GM23338 (cell line): ENCODE data around the gene PTPRC. TPM values are rescaled to one million over a fixed set of nuclear protein-coding genes. Genes with fewer than 3 reads are reported as not detected.

Experiments used
- ATAC-seq: fragments of 200-7000 bp; cut with Tn5 transposase; 3 replicates; pipeline ENCODE4 v1.9.1; 2020
- DNase-seq: peaks from one replicate; pipeline ENCODE4 v3.0.0-alpha.2; 2015; ENCODE audit warnings: low spot score
- H2AFZ ChIP-seq: fragments of 200-600 bp; sonication (generic); 2 replicates; pipeline ENCODE4 v1.8.0; 2016; ENCODE audit warnings: antibody characterized with exemption, mild to moderate bottlenecking, moderate library complexity
- H3F3A ChIP-seq: fragments of 200-600 bp; sonication (generic); replicated peaks from 2 replicates; pipeline ENCODE4 v1.8.0; 2017; ENCODE audit warnings: antibody characterized with exemption, mixed run types, low read depth
- H3K27ac ChIP-seq: fragments of 200-600 bp; sonication (generic); 2 replicates; pipeline ENCODE4 v1.6.1; 2016; ENCODE audit warnings: low read depth
- H3K27me3 ChIP-seq: fragments of 200-600 bp; sonication (generic); 2 replicates; pipeline ENCODE4 v1.8.0; 2016; ENCODE audit warnings: mild to moderate bottlenecking, mixed run types, moderate library complexity; ENCODE audit not compliant: insufficient read depth
- H3K36me3 ChIP-seq: fragments of 200-600 bp; sonication (generic); 2 replicates; pipeline ENCODE4 v1.8.0; 2016; ENCODE audit warnings: mild to moderate bottlenecking; ENCODE audit not compliant: insufficient read depth
- H3K4me1 ChIP-seq: fragments of 200-600 bp; sonication (generic); 2 replicates; pipeline ENCODE4 v1.8.0; 2016; ENCODE audit warnings: mild to moderate bottlenecking, moderate library complexity; ENCODE audit not compliant: insufficient read depth
- H3K4me2 ChIP-seq: fragments of 200-600 bp; sonication (generic); 2 replicates; pipeline ENCODE4 v1.7.1; 2017; ENCODE audit warnings: mixed run types
- H3K4me3 ChIP-seq: fragments of 200-600 bp; sonication (generic); 2 replicates; pipeline ENCODE4 v1.6.1; 2016; ENCODE audit warnings: mixed run types
- H3K79me2 ChIP-seq: fragments of 200-600 bp; sonication (generic); replicated peaks from 2 replicates; pipeline ENCODE4 v1.8.0; 2017; ENCODE audit warnings: mild to moderate bottlenecking; ENCODE audit not compliant: insufficient read depth
- H3K9me2 ChIP-seq: fragments of 200-600 bp; sonication (generic); 2 replicates; pipeline ENCODE4 v1.8.0; 2017; ENCODE audit not compliant: insufficient read depth
- H4K20me1 ChIP-seq: fragments of 200-600 bp; sonication (generic); replicated peaks from 2 replicates; pipeline ENCODE4 v1.8.0; 2017; ENCODE audit warnings: mild to moderate bottlenecking; ENCODE audit not compliant: insufficient read depth
- H3K27ac Mint-ChIP-seq: 2 replicates; pipeline ENCODE4 v1.8.0; 2020; ENCODE audit warnings: inconsistent platforms, mild to moderate bottlenecking, moderate library complexity, mixed read lengths
- H3K27me3 Mint-ChIP-seq: 3 replicates; pipeline ENCODE4 v1.8.0; 2022; ENCODE audit warnings: low read depth, mild to moderate bottlenecking, moderate library complexity, mixed read lengths, inconsistent platforms; ENCODE audit not compliant: insufficient read depth, poor library complexity
- H3K36me3 Mint-ChIP-seq: 3 replicates; pipeline ENCODE4 v1.8.0; 2021; ENCODE audit warnings: low read depth, mild to moderate bottlenecking, inconsistent platforms, moderate library complexity, mixed read lengths
- H3K4me1 Mint-ChIP-seq: 3 replicates; pipeline ENCODE4 v1.8.0; 2020; ENCODE audit warnings: mild to moderate bottlenecking, inconsistent platforms, mixed read lengths
- H3K4me3 Mint-ChIP-seq: 3 replicates; pipeline ENCODE4 v1.8.0; 2021; ENCODE audit warnings: moderate library complexity, mild to moderate bottlenecking, inconsistent platforms, mixed read lengths
- H3K9me3 Mint-ChIP-seq: 3 replicates; pipeline ENCODE4 v1.8.0; 2020; ENCODE audit warnings: moderate library complexity, mild to moderate bottlenecking, inconsistent platforms, mixed read lengths
- CREB1 ChIP-seq: fragments of 250-450 bp; sonication (Bioruptor Pico); IDR thresholded peaks from 2 replicates; pipeline ENCODE4 v1.5.0; 2020; ENCODE audit warnings: low read depth, mild to moderate bottlenecking, moderate library complexity
- EZH2phosphoT487 ChIP-seq: fragments of 200-600 bp; sonication (generic); IDR thresholded peaks from one replicate; pipeline ENCODE4 v1.8.1; 2018; ENCODE audit warnings: antibody characterized with exemption; ENCODE audit not compliant: unreplicated experiment
- JUNB ChIP-seq: IDR thresholded peaks from one replicate; pipeline ENCODE4 v1.6.1; 2016; ENCODE audit warnings: antibody characterized with exemption; ENCODE audit not compliant: unreplicated experiment
- NANOG ChIP-seq: IDR thresholded peaks from 2 replicates; pipeline ENCODE4 v1.6.1; 2016; ENCODE audit warnings: antibody characterized with exemption, borderline replicate concordance
- POLR2AphosphoS5 ChIP-seq: IDR thresholded peaks from 2 replicates; pipeline ENCODE4 v1.6.1; 2016; ENCODE audit warnings: antibody characterized with exemption, low read depth
- STAT1 ChIP-seq: IDR thresholded peaks from one replicate; pipeline ENCODE4 v1.6.1; 2016; ENCODE audit warnings: antibody characterized with exemption; ENCODE audit not compliant: unreplicated experiment
- ZNF114 ChIP-seq: fragments of 250-450 bp; sonication (Bioruptor Pico); IDR thresholded peaks from 2 replicates; pipeline ENCODE4 v1.5.0; 2020; ENCODE audit warnings: mild to moderate bottlenecking, moderate library complexity
- ZNF331 ChIP-seq: fragments of 250-450 bp; sonication (Bioruptor Pico); IDR thresholded peaks from 2 replicates; pipeline ENCODE4 v1.5.0; 2020; ENCODE audit warnings: low read depth, mild to moderate bottlenecking, moderate library complexity
- polyA plus RNA-seq: library from polyadenylated mRNA; unstranded; fragments of >200 nt; fragmentation: Nextera tagmentation; extraction: Ambion mirVana; gene quantifications from 2 replicates; pipeline ENCODE4 v1.2.1, GENCODE V29; 2016
- total RNA-seq: library from RNA; depleted of rRNA; stranded (reverse); fragments of >200 nt; shearing (Covaris generic); gene quantifications from 2 replicates; pipeline ENCODE4 v1.2.3, GENCODE V29; 2014
- TF ChIP-seq, protein P1 (sequence below): fragments of 250-450 bp; sonication (Bioruptor Pico); IDR thresholded peaks from 2 replicates; pipeline ENCODE4 v1.5.0; 2020; ENCODE audit warnings: mild to moderate bottlenecking, moderate library complexity
- TF ChIP-seq, protein P2 (sequence below): IDR thresholded peaks from one replicate; pipeline ENCODE4 v1.6.1; 2018; ENCODE audit warnings: antibody characterized with exemption; ENCODE audit not compliant: unreplicated experiment
- TF ChIP-seq, protein P3 (sequence below), 2 experiments: fragments of 200-600 bp in 1 of 2; sonication (generic) in 1 of 2; conservative IDR thresholded peaks; 2 replicates each; pipeline versions ENCODE4 v1.5.1 to v1.6.1; 2016 to 2017; ENCODE audit warnings: antibody characterized with exemption in 2 of 2, low read depth in 2 of 2, mild to moderate bottlenecking in 2 of 2, moderate library complexity in 1 of 2

Gene PTPRC
- total and polyA plus RNA-seq, 2 experiments from 2014 or later = 0.10 to 0.52 TPM

DNA sequence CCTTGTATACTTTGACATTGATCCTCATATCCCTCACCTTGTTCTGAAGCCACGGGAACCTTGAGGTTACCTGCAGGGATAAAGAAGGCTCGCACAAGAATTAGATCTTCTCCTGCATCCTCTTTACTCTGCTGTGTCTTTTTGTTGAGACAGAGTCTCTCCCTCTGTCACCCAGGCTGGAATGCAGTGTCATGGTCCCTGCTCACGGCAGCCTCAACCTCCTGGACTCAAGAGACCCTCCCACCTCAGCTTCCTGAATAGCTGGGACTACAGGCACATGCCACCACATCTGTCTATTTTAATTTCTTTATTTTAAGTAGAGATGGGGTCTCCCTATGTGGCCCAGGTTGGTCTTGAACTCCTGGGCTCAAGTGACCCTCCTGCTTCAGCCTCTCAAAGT lies 134.7 kb downstream of the PTPRC start:
- H3K4me3 ChIP-seq = no peak overlapping the region
- no peak overlapping the region for H2AFZ ChIP-seq
- H3K27ac ChIP-seq = no peak overlapping the region
- no peak overlapping the region for H3K4me2 ChIP-seq
- H4K20me1 ChIP-seq = no peaks in the 10 kb centered on the region
- Mint-ChIP-seq H3K4me1 (peaks cover 18% of the 10 kb centered on the region), H3K27ac (no peak overlapping the region), H3K27me3 (no peaks in the 10 kb centered on the region), H3K36me3 (no peaks in the 10 kb centered on the region), H3K9me3 (no peaks in the 10 kb centered on the region), H3K4me3 (no peak overlapping the region)
- H3K9me2 ChIP-seq = no peaks in the 10 kb centered on the region
- no peaks in the 10 kb centered on the region for H3K36me3 ChIP-seq
- H3K27me3 ChIP-seq = no peaks in the 10 kb centered on the region
- H3K79me2 ChIP-seq = no peaks in the 10 kb centered on the region
- TF ChIP-seq POLR2AphosphoS5 = no peak
- DNase-seq = no peak
- H3K4me1 ChIP-seq = no peaks in the 10 kb centered on the region
- no peak for ATAC-seq
- H3F3A ChIP-seq = no peaks in the 10 kb centered on the region

DNA sequence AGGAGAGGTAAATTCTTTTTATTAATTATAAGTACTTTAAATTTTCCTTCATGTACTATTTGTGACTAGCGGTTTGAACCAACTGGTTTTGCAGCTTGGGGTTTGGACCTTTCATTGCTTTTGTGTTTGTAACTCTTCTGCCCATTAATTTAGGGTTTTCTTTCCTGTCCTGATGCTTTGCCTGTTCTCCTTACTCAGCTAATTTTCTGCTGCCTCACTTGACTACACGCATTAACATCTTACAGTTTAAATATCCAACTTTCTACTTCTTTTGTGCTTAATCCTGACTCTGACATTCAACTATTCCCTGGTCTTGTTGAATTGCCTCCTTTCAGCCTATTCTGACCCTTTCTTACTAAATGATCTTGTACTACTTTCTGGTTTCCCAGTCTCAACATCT lies 135.6 kb downstream of the PTPRC start:
- Mint-ChIP-seq H3K4me3 (no peak overlapping the region), H3K36me3 (no peaks in the 10 kb centered on the region), H3K27me3 (no peaks in the 10 kb centered on the region), H3K9me3 (no peaks in the 10 kb centered on the region), H3K27ac (no peak overlapping the region), H3K4me1 (peaks cover 18% of the 10 kb centered on the region)
- H3K4me3 ChIP-seq = no peak overlapping the region
- H3F3A ChIP-seq = no peaks in the 10 kb centered on the region
- no peaks in the 10 kb centered on the region for H3K4me1 ChIP-seq
- H2AFZ ChIP-seq = no peak overlapping the region; the same call in 1 of the 2 replicates
- no peaks in the 10 kb centered on the region for H4K20me1 ChIP-seq
- H3K27me3 ChIP-seq = no peaks in the 10 kb centered on the region
- no peaks in the 10 kb centered on the region for H3K36me3 ChIP-seq
- H3K27ac ChIP-seq = no peak overlapping the region
- no peak for ATAC-seq
- H3K79me2 ChIP-seq = no peaks in the 10 kb centered on the region
- H3K9me2 ChIP-seq = no peaks in the 10 kb centered on the region
- DNase-seq = no peak
- H3K4me2 ChIP-seq = no peak overlapping the region
- no peak for TF ChIP-seq ZNF114 (CRISPR knock-in tag)
- TF ChIP-seq JUNB = no peak
- TF ChIP-seq, protein P1, sequence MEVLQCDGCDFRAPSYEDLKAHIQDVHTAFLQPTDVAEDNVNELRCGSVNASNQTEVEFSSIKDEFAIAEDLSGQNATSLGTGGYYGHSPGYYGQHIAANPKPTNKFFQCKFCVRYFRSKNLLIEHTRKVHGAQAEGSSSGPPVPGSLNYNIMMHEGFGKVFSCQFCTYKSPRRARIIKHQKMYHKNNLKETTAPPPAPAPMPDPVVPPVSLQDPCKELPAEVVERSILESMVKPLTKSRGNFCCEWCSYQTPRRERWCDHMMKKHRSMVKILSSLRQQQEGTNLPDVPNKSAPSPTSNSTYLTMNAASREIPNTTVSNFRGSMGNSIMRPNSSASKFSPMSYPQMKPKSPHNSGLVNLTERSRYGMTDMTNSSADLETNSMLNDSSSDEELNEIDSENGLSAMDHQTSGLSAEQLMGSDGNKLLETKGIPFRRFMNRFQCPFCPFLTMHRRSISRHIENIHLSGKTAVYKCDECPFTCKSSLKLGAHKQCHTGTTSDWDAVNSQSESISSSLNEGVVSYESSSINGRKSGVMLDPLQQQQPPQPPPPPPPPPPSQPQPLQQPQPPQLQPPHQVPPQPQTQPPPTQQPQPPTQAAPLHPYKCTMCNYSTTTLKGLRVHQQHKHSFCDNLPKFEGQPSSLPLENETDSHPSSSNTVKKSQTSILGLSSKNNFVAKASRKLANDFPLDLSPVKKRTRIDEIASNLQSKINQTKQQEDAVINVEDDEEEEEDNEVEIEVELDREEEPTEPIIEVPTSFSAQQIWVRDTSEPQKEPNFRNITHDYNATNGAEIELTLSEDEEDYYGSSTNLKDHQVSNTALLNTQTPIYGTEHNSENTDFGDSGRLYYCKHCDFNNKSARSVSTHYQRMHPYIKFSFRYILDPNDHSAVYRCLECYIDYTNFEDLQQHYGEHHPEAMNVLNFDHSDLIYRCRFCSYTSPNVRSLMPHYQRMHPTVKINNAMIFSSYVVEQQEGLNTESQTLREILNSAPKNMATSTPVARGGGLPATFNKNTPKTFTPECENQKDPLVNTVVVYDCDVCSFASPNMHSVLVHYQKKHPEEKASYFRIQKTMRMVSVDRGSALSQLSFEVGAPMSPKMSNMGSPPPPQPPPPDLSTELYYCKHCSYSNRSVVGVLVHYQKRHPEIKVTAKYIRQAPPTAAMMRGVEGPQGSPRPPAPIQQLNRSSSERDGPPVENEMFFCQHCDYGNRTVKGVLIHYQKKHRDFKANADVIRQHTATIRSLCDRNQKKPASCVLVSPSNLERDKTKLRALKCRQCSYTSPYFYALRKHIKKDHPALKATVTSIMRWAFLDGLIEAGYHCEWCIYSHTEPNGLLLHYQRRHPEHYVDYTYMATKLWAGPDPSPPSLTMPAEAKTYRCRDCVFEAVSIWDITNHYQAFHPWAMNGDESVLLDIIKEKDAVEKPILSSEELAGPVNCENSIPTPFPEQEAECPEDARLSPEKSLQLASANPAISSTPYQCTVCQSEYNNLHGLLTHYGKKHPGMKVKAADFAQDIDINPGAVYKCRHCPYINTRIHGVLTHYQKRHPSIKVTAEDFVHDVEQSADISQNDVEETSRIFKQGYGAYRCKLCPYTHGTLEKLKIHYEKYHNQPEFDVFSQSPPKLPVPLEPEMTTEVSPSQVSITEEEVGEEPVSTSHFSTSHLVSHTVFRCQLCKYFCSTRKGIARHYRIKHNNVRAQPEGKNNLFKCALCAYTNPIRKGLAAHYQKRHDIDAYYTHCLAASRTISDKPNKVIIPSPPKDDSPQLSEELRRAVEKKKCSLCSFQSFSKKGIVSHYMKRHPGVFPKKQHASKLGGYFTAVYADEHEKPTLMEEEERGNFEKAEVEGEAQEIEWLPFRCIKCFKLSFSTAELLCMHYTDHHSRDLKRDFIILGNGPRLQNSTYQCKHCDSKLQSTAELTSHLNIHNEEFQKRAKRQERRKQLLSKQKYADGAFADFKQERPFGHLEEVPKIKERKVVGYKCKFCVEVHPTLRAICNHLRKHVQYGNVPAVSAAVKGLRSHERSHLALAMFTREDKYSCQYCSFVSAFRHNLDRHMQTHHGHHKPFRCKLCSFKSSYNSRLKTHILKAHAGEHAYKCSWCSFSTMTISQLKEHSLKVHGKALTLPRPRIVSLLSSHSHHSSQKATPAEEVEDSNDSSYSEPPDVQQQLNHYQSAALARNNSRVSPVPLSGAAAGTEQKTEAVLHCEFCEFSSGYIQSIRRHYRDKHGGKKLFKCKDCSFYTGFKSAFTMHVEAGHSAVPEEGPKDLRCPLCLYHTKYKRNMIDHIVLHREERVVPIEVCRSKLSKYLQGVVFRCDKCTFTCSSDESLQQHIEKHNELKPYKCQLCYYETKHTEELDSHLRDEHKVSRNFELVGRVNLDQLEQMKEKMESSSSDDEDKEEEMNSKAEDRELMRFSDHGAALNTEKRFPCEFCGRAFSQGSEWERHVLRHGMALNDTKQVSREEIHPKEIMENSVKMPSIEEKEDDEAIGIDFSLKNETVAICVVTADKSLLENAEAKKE (CRISPR knock-in tag) = no peak
- TF ChIP-seq EZH2phosphoT487 = no peak
- TF ChIP-seq ZNF331 = no peak
- TF ChIP-seq, protein P2, sequence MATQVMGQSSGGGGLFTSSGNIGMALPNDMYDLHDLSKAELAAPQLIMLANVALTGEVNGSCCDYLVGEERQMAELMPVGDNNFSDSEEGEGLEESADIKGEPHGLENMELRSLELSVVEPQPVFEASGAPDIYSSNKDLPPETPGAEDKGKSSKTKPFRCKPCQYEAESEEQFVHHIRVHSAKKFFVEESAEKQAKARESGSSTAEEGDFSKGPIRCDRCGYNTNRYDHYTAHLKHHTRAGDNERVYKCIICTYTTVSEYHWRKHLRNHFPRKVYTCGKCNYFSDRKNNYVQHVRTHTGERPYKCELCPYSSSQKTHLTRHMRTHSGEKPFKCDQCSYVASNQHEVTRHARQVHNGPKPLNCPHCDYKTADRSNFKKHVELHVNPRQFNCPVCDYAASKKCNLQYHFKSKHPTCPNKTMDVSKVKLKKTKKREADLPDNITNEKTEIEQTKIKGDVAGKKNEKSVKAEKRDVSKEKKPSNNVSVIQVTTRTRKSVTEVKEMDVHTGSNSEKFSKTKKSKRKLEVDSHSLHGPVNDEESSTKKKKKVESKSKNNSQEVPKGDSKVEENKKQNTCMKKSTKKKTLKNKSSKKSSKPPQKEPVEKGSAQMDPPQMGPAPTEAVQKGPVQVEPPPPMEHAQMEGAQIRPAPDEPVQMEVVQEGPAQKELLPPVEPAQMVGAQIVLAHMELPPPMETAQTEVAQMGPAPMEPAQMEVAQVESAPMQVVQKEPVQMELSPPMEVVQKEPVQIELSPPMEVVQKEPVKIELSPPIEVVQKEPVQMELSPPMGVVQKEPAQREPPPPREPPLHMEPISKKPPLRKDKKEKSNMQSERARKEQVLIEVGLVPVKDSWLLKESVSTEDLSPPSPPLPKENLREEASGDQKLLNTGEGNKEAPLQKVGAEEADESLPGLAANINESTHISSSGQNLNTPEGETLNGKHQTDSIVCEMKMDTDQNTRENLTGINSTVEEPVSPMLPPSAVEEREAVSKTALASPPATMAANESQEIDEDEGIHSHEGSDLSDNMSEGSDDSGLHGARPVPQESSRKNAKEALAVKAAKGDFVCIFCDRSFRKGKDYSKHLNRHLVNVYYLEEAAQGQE = no peak
- no peak for TF ChIP-seq CREB1
- TF ChIP-seq NANOG = no peak
- TF ChIP-seq, protein P3, sequence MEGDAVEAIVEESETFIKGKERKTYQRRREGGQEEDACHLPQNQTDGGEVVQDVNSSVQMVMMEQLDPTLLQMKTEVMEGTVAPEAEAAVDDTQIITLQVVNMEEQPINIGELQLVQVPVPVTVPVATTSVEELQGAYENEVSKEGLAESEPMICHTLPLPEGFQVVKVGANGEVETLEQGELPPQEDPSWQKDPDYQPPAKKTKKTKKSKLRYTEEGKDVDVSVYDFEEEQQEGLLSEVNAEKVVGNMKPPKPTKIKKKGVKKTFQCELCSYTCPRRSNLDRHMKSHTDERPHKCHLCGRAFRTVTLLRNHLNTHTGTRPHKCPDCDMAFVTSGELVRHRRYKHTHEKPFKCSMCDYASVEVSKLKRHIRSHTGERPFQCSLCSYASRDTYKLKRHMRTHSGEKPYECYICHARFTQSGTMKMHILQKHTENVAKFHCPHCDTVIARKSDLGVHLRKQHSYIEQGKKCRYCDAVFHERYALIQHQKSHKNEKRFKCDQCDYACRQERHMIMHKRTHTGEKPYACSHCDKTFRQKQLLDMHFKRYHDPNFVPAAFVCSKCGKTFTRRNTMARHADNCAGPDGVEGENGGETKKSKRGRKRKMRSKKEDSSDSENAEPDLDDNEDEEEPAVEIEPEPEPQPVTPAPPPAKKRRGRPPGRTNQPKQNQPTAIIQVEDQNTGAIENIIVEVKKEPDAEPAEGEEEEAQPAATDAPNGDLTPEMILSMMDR (conservative IDR thresholded peaks at IDR 0.05; ENCODE audit: low read depth in 2 of 2) = no peak
- TF ChIP-seq STAT1 = no peak
- no peak for TF ChIP-seq POLR2AphosphoS5
